Astrocyte of the cerebellum (primary cell): ENCODE measurements around the gene ZCCHC24.

Source experiments
- DNase-seq: peaks from one replicate; pipeline ENCODE4 v3.0.0-alpha.2; 2011; ENCODE audit warnings: low read depth
- H3K4me3 ChIP-seq: 2 replicates; pipeline ENCODE4 v1.5.1; 2011; ENCODE audit warnings: mild to moderate bottlenecking, low read depth, low read length, moderate library complexity
- in situ Hi-C: cut with HindIII; loops from 2 replicates; pipeline ENCODE4 v1.10.0; 2017; ENCODE audit warnings: low sequenced_read_pairs
- TF ChIP-seq, protein P1 (sequence below): IDR thresholded peaks from 2 replicates; pipeline ENCODE4 v1.5.1; 2012; ENCODE audit warnings: low read length, low read depth, moderate library complexity, mild to moderate bottlenecking; ENCODE audit errors: missing control alignments

Gene ZCCHC24

DNA sequence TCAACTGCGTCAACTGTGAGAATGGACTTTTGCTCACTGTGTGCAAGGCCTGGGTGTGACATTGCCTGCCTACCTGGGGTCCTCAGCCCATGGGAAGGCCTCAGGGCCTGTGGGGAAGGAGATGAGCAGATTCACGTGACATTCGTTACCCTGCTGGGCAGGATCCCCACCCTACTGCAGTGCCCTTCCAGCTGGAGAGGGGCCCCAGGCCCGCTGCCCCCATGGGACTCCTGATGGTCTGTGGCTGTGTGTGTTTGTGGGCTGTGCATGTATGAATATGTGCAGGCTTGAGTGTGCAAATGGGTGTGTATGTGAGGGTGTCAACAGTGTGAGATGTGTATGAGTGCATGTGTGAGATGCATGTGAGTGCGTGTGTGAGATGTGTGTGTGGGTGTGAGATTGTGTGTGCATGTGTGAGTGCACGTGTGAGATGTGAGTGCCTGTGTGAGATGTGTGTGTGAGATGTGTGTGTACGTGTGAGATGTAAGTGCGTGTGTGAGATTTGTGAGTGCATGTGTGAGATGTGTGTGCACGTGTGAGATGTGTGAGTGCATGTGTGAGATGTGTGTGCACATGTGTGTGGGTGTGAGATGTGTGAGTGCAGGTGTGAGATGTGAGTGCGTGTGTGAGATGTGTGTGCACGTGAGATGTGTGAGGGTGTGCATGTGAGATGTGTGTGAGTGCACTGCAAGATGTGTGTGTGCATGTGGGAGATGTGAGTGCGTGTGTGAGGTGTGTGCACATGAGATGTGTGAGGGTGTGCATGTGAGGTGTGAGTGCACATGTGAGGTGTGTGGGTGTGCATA, 68.5 kb downstream of the ZCCHC24 start:
- in situ Hi-C loops, result no loop called here
- TF ChIP-seq, protein P1, sequence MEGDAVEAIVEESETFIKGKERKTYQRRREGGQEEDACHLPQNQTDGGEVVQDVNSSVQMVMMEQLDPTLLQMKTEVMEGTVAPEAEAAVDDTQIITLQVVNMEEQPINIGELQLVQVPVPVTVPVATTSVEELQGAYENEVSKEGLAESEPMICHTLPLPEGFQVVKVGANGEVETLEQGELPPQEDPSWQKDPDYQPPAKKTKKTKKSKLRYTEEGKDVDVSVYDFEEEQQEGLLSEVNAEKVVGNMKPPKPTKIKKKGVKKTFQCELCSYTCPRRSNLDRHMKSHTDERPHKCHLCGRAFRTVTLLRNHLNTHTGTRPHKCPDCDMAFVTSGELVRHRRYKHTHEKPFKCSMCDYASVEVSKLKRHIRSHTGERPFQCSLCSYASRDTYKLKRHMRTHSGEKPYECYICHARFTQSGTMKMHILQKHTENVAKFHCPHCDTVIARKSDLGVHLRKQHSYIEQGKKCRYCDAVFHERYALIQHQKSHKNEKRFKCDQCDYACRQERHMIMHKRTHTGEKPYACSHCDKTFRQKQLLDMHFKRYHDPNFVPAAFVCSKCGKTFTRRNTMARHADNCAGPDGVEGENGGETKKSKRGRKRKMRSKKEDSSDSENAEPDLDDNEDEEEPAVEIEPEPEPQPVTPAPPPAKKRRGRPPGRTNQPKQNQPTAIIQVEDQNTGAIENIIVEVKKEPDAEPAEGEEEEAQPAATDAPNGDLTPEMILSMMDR, result no peak
- no peak for DNase-seq
- H3K4me3 ChIP-seq, result no peak overlapping the region

DNA sequence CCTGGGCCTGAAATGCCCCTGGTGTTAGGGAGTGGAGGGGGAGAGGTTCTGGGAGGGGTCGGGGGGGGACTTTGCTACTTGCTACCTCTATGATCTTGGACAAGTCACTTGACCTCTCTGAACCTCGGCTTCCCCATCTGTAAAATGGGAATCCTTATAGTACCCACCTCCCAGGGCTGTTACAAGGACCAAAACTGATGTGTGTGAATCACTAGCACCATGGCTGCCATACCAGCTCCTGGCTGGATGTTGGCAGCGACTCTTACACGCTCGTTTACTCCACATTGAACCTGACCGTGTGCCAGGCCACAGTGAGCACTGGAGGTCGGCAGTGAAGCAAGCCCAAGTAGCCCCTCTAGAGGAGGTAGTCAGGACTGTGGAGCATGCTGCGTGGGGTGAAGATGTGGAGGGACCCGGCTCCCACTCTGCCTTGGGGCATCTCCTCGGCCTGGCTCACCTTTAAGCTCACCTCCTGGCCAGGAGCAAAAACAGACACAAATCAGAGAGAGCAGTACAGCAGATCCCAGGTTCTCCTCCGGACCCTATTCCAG, 69.3 kb downstream of the ZCCHC24 start:
- TF ChIP-seq, protein P1, result no peak
- in situ Hi-C loops, result no loop called here
- DNase-seq, result no peak
- no peak overlapping the region for H3K4me3 ChIP-seq

DNA sequence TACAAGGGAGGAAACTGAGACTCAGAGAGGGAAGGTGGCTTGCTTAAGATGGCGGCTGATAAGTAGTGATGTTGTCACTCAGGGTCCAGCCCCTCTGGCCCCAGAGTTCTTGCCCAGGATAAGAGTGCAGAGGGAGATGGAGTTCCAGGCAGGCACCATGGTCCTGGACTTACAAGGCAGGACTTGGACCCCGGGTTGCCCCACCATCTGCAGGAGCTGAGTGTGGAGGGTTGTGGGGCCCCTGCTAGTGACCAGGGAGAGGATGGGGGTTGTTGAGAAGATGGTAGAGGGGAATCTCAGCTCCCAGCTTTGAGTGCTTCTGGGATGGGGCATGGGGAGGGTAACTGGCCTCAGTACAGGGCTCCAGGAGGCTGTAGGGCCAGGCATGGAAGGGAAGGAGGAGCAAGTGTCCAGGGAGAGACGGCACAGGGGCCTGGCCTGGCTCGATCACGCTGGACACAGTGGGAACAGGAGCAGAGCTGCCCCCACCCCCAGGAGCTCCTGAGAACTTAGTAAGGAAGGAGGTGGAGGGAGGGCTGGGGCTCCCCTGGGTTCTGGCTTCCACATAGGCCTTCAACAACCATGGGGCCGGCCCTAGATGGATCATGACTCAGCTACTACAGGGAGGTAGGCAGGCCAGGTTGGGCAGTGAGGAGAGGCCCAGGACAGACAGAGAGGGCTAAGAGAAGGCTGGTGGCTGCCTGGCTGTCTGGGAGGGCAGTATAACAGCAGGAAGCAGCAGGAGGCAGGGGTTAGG, 69.9 kb downstream of the ZCCHC24 start:
- in situ Hi-C loops, result no loop called here
- no peak for DNase-seq
- no peak overlapping the region for H3K4me3 ChIP-seq
- TF ChIP-seq, protein P1, result no peak

DNA sequence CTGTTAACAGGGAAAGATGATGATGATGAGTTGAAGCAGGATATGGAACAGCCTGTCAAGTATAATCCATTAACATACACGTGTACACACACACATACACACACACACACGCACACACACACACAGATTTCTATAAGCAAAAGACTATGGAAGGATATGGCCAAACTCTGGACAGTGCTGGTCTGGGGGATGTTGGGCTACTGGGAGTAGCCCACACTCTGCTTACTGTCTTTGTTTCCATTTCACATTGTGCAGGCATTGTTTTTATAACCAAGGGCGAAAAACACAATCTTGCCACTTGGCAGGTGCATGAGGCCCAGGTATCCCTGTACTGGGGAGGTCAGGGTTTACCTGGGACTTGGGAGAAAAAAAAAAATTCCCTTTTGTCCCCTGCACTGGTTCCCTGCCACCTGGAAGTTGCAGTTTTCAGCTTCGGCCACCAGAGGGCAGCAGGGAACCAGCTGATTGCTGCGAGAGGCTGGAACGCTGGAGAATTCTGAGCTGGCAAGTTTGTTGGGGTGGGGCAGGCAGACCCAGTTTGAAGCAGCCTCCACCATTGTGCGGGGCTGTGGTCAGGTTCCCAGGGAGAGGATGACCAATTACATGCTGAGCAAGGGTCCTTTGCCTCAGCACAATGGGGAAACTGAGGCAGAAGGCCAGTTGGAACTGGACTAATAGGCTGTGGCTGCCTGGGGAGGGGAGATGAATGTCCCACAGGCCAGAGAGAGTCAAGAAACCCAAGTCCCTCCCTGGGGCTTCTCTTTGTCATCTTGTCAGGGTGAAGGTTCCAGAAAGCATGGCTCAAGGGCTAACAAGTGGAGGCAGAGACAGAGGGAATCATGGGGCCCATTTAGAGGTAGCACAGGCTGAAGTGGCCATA, 70.9 kb downstream of the ZCCHC24 start:
- in situ Hi-C loops, result loop anchor here (25.0 kb wide), 1 partner anchor 538 kb away; no protein-coding TSS in a partner anchor
- peak; percentile 49 for DNase-seq
- H3K4me3 ChIP-seq, result no peak overlapping the region
- TF ChIP-seq, protein P1, result peak; percentile 95

DNA sequence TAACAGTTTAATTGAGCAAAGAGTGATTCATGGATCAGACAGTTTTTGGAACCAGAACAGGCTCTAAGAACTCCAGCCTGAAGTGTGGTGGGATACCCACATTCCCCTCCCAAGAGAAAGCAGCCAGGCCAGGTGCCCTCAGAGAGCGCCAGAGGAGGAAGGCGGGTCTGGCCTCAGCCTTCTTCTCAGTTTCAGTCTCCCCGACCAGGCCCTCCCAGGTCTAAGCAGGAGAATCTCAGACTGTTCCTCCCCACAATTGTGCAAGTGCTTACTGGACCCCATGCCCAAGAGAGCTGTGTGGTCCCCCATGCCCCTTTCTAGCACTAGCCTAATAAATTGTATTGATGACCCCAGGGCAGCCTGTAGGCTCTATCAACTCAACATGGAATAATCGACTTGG, 72.6 kb downstream of the ZCCHC24 start:
- no peak overlapping the region for H3K4me3 ChIP-seq
- in situ Hi-C loops, result loop anchor here (25.0 kb wide), 1 partner anchor 539 kb away; no protein-coding TSS in a partner anchor
- TF ChIP-seq, protein P1, result no peak
- no peak for DNase-seq
